Tibial nerve (tissue), 4 donors: ENCODE measurements around the gene GRID1.

Source experiments
- CTCF ChIP-seq, 5 experiments: fragments of 200-600 bp in 3 of 5; fragments of 450-650 bp in 2 of 5; sonication (generic) in 3 of 5; IDR thresholded peaks; one replicate each; pipeline ENCODE4 v1.5.1; 2016 to 2019; ENCODE audit warnings: antibody characterized with exemption in 5 of 5, mild to moderate bottlenecking in 3 of 5, moderate library complexity in 2 of 5
- EP300 ChIP-seq, 2 donors: sonication (generic); formaldehyde crosslinking; IDR thresholded peaks; one replicate each; pipeline ENCODE4 v1.6.1; 2017; ENCODE audit warnings: antibody characterized with exemption in 2 of 2, mild to moderate bottlenecking in 1 of 2
- POLR2A ChIP-seq, 2 donors: fragments of 450-650 bp; IDR thresholded peaks; one replicate each; pipeline ENCODE4 v1.6.1; 2017; ENCODE audit warnings: antibody characterized with exemption in 2 of 2, mild to moderate bottlenecking in 2 of 2, moderate library complexity in 2 of 2

GRCh38 chr10:86368046-86368445 lies 1.5 kb upstream of the GRID1 start:
- TF ChIP-seq CTCF (IDR thresholded peaks at IDR 0.05): no peak
- TF ChIP-seq EP300 (IDR thresholded peaks at IDR 0.05): no peak
- no peak for TF ChIP-seq POLR2A (IDR thresholded peaks at IDR 0.05)
